ENCODE measurements around the gene CEACAM16. TPM values are rescaled to one million over a fixed set of nuclear protein-coding genes. Genes with fewer than 3 reads are reported as not detected.
"Not testable (repeated sequence)": the region's sequence is repeated elsewhere in the genome, so short reads cannot be mapped to it uniquely, and the experiment has no call there.

CEACAM16 gene
- total and polyA plus RNA-seq, 2 donors: not detected

DNA sequence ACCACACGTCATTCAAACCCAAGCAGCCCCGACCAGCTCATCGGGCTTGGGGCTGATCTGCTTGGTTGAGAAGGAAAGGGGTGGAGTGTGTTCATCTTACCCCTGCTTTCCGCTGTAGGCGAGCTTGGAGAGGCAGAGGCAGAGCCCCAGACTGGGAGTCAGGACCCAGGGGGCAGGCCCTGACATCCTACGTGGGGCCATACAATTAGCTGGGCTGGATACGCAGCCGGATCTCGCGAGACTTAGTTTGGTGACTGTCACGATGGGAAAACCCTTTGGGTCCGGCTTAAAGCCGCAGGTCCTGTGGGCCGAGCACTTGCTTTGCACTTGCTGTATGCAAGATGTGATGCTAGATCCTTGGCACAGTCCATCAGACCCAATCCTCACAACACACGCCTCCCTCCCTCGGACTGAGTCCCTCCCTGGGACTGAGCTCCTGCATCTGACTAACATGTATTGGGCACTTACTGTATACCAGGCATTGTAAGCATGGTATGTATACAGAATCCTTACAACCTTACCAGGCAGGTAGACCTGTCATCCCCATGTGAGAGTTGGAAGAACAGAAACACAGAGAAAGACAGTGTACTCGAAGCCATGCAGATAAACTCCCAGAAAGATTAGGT, 3.7 kb downstream of the CEACAM16 start:
- H3K36me3 ChIP-seq (ENCODE audit: insufficient read depth): no peaks in the 10 kb centered on the region
- DNase-seq (ENCODE audit: extremely low spot score): no peak
- H3K27ac ChIP-seq (ENCODE audit: low read depth): no peak overlapping the region
- no peaks in the 10 kb centered on the region for H3K4me1 ChIP-seq (ENCODE audit: insufficient read depth)
- H3K4me3 ChIP-seq (ENCODE audit: low read depth, low read length): no peak overlapping the region
- 79% methylated on average over 17 of the region's 17 CpGs for WGBS

- Histone ChIP-seq H3K36me3 (ENCODE audit: insufficient read depth) (no peaks in the 10 kb centered on the region), H3K27ac (ENCODE audit: low read depth) (no peak overlapping the region), H3K4me1 (ENCODE audit: insufficient read depth) (no peaks in the 10 kb centered on the region), H3K4me3 (ENCODE audit: low read depth, low read length) (no peak overlapping the region)
- whole genome bisulfite sequencing: 83% methylated on average over 28 of the region's 28 CpGs
- DNase-seq (ENCODE audit: extremely low spot score): no peak
Measured at GRCh38 chr19:44703336-44704078, 4.6 kb downstream of the CEACAM16 start.

DNA sequence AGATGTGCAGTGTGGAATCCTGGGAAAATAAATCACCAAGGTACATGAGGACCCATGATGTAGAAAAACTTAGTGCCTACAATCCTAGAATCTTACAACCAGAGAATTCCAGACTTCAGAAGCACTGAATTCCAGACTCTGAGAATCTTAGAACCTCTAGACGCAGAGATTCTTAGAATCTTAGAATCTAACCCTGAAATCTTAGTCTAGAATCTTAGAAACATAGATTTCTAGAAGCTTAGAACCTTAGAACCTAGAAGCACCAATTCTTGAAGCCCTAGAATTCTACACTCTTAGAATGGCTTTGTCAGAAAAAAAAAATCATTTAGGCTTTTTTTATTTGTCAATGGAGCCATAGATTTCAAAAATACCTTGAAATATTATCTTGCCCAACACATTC, 6.0 kb downstream of the CEACAM16 start:
- no peak overlapping the region for H3K27ac ChIP-seq (ENCODE audit: low read depth)
- no peaks in the 10 kb centered on the region for H3K36me3 ChIP-seq (ENCODE audit: insufficient read depth)
- no peaks in the 10 kb centered on the region for H3K4me1 ChIP-seq (ENCODE audit: insufficient read depth)
- no peak for DNase-seq (ENCODE audit: extremely low spot score)
- WGBS: 79% methylated on average over 1 of the region's 1 CpG
- no peak overlapping the region for H3K4me3 ChIP-seq (ENCODE audit: low read depth, low read length)

- no peak for DNase-seq (ENCODE audit: extremely low spot score)
- 90% methylated on average over 12 of the region's 12 CpGs for WGBS
Measured at GRCh38 chr19:44705502-44706010, 6.6 kb downstream of the CEACAM16 start.

DNA sequence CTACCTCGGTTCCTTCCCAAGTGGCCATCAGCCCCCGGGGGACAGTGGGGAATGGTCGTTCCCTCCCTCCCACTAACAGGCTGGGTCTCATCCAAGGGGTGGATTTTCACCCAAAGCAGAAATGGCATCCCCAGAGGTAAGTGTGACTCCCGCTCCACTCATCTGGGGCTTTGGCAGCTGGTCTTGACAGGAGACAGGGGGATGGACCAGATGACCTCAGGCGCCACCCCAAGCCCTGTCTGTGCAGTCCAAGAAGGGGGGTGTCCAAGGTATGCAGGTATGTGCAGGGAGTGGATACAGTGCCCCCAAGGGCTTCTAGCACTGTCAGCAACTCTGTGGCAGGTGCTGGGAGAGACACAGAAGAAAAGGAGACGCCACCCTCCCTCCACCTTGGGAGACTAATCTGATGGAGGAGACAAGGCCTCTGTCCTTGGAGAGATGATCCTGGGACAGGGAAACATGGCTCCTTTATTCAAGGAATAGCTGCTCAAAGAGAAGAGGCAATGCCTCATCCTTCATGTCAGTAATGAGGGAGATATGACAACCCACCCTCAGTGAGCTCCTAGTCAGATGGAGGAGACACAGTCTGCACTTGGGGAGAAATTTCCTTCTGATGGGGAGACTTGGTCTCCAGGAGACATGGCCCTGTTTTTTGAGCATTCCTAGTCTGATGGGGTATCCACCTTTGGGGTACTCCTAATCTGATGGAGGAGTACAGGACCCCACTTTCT, 7.7 kb downstream of the CEACAM16 start:
- Histone ChIP-seq H3K4me1 (ENCODE audit: insufficient read depth) (no peaks in the 10 kb centered on the region), H3K27ac (ENCODE audit: low read depth) (no peak overlapping the region), H3K36me3 (ENCODE audit: insufficient read depth) (no peaks in the 10 kb centered on the region), H3K4me3 (ENCODE audit: low read depth, low read length) (no peak overlapping the region)
- WGBS: 86% methylated on average over 6 of the region's 6 CpGs
- no peak for DNase-seq (ENCODE audit: extremely low spot score)

More at GRCh38 chr19:44705502-44706010, 6.6 kb downstream of the CEACAM16 start:
- no peak overlapping the region for H3K4me3 ChIP-seq (ENCODE audit: low read depth, low read length)
- no peak overlapping the region for H3K27ac ChIP-seq (ENCODE audit: low read depth)
- H3K4me1 ChIP-seq (ENCODE audit: insufficient read depth): no peaks in the 10 kb centered on the region
- no peaks in the 10 kb centered on the region for H3K36me3 ChIP-seq (ENCODE audit: insufficient read depth)

DNA sequence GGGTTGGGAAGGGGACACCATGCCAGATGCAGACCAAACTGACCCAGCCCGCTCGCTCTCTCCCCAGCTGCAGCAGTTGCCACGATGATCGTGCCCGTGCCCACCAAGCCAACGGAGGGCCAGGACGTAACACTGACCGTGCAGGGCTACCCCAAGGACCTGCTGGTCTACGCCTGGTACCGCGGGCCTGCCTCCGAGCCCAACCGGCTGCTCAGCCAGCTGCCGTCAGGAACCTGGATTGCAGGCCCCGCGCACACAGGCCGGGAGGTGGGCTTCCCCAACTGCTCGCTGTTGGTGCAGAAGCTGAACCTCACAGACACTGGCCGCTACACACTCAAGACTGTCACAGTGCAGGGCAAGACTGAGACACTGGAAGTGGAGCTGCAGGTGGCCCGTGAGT, 8.8 kb downstream of the CEACAM16 start:
- Histone ChIP-seq H3K36me3 (ENCODE audit: insufficient read depth) (no peaks in the 10 kb centered on the region), H3K27ac (ENCODE audit: low read depth) (no peak overlapping the region), H3K4me3 (ENCODE audit: low read depth, low read length) (no peak overlapping the region), H3K4me1 (ENCODE audit: insufficient read depth) (no peaks in the 10 kb centered on the region)
- no peak for DNase-seq (ENCODE audit: extremely low spot score)
- WGBS: 90% methylated on average over 20 of the region's 20 CpGs

DNA sequence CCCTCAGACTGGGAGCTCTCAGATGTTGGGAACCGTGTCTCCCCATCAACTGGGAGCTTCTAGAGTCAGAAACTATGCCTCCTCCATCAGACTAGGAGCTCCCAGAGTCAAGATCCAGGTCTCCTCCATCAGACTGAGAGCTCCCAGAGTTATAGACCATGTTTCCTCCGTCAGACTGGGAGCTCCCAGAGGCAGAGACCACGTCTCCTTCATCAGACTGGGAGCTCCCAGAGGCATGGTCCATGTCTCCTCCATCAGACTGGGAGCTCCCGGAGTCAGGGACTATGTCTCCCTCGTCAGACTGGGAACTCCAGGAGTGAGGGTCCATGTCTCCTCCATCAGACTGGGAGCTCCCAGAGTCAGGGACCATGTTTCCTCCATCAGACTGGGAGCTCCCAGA, 10.0 kb downstream of the CEACAM16 start:
- WGBS: 70% methylated on average over 5 of the region's 5 CpGs
- Histone ChIP-seq H3K4me1 (ENCODE audit: insufficient read depth) (no peaks in the 10 kb centered on the region), H3K27ac (ENCODE audit: low read depth) (no peak overlapping the region), H3K4me3 (ENCODE audit: low read depth, low read length) (no peak overlapping the region), H3K36me3 (ENCODE audit: insufficient read depth) (no peaks in the 10 kb centered on the region)
- DNase-seq (ENCODE audit: extremely low spot score): no peak

GRCh38 chr19:44709434-44710266, 10.7 kb downstream of the CEACAM16 start:
- not testable (repeated sequence) for H3K4me1 ChIP-seq (ENCODE audit: insufficient read depth); DNase-seq (ENCODE audit: extremely low spot score); H3K27ac ChIP-seq (ENCODE audit: low read depth); H3K4me3 ChIP-seq (ENCODE audit: low read depth, low read length); H3K36me3 ChIP-seq (ENCODE audit: insufficient read depth)
- WGBS: 82% methylated on average over 4 of the region's 4 CpGs

- no peak for DNase-seq (ENCODE audit: extremely low spot score)
- no peaks in the 10 kb centered on the region for H3K36me3 ChIP-seq (ENCODE audit: insufficient read depth)
- no peak overlapping the region for H3K27ac ChIP-seq (ENCODE audit: low read depth)
- H3K4me1 ChIP-seq (ENCODE audit: insufficient read depth): no peaks in the 10 kb centered on the region
- H3K4me3 ChIP-seq (ENCODE audit: low read depth, low read length): no peak overlapping the region
- WGBS: 69% methylated on average over 14 of the region's 14 CpGs
Measured at GRCh38 chr19:44710483-44710882, 11.5 kb downstream of the CEACAM16 start.

DNA sequence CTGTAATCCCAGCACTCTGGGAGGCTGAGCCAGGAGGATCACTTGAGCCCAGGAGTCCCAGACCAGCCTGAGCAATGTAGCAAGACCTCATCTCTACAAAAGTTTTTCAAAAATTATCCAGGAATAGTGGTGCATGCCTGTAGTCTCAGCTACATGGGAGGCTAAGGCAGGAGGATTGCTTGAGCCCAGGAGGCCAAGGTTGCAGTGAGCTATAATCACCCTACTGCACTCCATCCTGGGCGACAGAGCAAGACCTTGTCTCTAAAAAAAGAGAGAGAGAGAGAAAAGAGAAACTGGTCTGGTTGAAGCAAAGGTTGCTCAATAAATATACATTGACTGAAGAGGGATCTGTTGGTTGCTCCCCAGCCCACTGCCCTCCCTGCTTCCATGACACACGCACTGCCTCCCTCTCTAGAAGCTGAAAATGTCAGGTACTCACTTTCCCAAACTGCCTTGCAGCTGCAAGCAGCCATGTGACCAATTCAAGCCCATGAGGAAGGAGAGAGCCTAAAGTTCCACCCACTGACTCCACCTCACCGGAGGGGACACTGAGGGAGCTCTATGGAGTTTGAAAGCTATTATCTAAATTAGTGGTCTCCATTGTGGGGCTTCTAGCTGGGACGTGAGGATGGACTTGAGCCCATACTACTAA, 14.0 kb downstream of the CEACAM16 start:
- H3K27ac ChIP-seq (ENCODE audit: low read depth): no peak overlapping the region
- no peaks in the 10 kb centered on the region for H3K4me1 ChIP-seq (ENCODE audit: insufficient read depth)
- no peaks in the 10 kb centered on the region for H3K36me3 ChIP-seq (ENCODE audit: insufficient read depth)
- no peak for DNase-seq (ENCODE audit: extremely low spot score)
- 58% methylated on average over 4 of the region's 4 CpGs for WGBS
- H3K4me3 ChIP-seq (ENCODE audit: low read depth, low read length): no peak overlapping the region

DNA sequence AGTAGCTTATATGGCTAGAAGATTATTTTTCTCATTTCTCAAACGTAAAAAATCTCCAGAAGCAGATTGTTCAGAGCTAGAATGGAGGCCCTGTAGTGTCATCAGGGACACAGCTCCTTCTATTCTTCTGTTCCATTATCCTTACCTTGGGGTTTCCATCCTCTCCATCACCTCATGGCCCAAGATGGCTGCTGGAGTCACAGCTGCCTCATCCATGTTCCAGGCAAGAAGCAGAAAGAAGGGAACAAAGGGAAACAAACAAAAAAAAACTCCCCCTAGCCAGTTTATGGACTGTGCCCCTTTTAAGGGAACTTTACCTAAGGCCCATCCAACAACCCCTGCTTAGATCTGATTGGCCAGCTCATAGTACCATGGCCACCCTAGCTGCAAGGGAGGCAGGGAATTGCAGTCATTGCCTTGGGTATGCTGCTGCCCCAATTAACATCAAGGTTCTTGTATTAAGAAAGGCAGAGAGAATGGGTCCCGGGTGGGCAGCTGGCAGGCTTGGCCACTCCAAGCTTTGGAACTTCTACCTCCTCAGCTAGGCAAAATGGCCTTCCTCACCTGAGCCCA, 15.7 kb downstream of the CEACAM16 start:
- no peak for DNase-seq (ENCODE audit: extremely low spot score)
- 46% methylated on average over 2 of the region's 2 CpGs for WGBS
- H3K4me3 ChIP-seq (ENCODE audit: low read depth, low read length): no peak overlapping the region

DNA sequence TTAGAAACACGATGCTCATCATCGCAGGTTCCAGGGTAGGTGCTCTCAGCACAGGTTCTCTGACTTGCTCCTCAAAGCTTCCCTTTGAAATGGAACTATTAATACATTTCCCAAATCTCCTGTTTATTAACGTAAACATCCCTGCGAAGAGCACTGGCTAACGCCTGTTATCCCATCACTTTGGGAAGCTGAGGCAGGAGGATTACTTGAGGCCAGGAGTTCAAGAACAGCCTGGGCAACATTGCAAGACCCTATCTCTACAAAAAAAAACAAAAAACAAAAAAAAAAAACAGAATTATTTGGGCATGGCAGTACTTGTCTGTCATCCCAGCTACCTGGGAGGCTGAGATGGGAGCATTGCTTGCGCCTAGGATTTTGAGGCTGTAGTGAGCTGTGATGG, 18.7 kb downstream of the CEACAM16 start:
- WGBS: 89% methylated on average over 6 of the region's 6 CpGs
- H3K27ac ChIP-seq (ENCODE audit: low read depth): no peak overlapping the region
- DNase-seq (ENCODE audit: extremely low spot score): no peak
- no peaks in the 10 kb centered on the region for H3K36me3 ChIP-seq (ENCODE audit: insufficient read depth)
- H3K4me1 ChIP-seq (ENCODE audit: insufficient read depth): no peaks in the 10 kb centered on the region
- H3K4me3 ChIP-seq (ENCODE audit: low read depth, low read length): no peak overlapping the region

More for the DNA sequence above, 15.7 kb downstream of the CEACAM16 start:
- Histone ChIP-seq H3K4me1 (ENCODE audit: insufficient read depth) (no peaks in the 10 kb centered on the region), H3K36me3 (ENCODE audit: insufficient read depth) (no peaks in the 10 kb centered on the region), H3K27ac (ENCODE audit: low read depth) (no peak overlapping the region)

Data from urinary bladder (tissue), 4 donors.